Measurements from ENCODE around the gene IGBP1.

Gene IGBP1

DNA sequence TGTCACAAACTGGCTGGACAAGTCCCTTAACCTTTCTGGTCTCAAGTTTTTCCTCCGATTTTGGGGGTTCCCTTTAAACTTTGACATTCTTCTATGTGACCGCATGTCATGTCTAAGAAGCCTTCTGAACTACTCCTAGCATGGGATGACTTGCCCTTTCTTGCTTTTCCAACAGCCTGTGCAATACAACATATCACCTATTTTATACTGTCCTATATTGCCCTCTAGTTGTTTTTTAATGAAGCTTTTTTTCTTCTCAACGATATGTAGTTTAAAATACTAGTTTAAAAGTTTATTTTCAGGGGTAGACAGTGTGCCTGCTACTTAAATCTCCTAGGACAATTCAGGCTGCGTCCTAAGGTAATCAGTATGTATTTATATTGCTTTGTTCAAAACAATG lies 1.0 kb upstream of the IGBP1 start:
- Mint-ChIP-seq H3K27me3 (peaks cover 28% of the 10 kb centered on the region), H3K9me3 (no peaks in the 10 kb centered on the region), H3K4me1 (ENCODE audit: low read depth) (peaks cover 27% of the 10 kb centered on the region), H3K36me3 (ENCODE audit: low read depth) (peaks cover 25% of the 10 kb centered on the region), H3K4me3 (no peak overlapping the region), H3K27ac (no peak overlapping the region)
- DNase-seq = no peak

GRCh38 chrX:70132877-70133302 lies 357 bp upstream of the IGBP1 start:
- H3K4me1 Mint-ChIP-seq (ENCODE audit: low read depth) = peaks cover 29% of the 10 kb centered on the region
- H3K4me3 Mint-ChIP-seq = peak overlapping the region; percentile 97
- no peaks in the 10 kb centered on the region for H3K9me3 Mint-ChIP-seq
- peaks cover 28% of the 10 kb centered on the region for H3K27me3 Mint-ChIP-seq
- H3K27ac Mint-ChIP-seq = peak overlapping the region; percentile 97
- peaks cover 29% of the 10 kb centered on the region for H3K36me3 Mint-ChIP-seq (ENCODE audit: low read depth)
- no peak for DNase-seq

- peak overlapping the region; percentile 97 for H3K4me3 Mint-ChIP-seq
- no peaks in the 10 kb centered on the region for H3K9me3 Mint-ChIP-seq
- H3K36me3 Mint-ChIP-seq (ENCODE audit: low read depth) = peaks cover 29% of the 10 kb centered on the region
- H3K27me3 Mint-ChIP-seq = peaks cover 23% of the 10 kb centered on the region
- no peak for DNase-seq
- peak overlapping the region; percentile 97 for H3K27ac Mint-ChIP-seq
- H3K4me1 Mint-ChIP-seq (ENCODE audit: low read depth) = peaks cover 29% of the 10 kb centered on the region
These were observed 850 bp downstream of the IGBP1 start for GRCh38 chrX:70134116-70134477.

DNA sequence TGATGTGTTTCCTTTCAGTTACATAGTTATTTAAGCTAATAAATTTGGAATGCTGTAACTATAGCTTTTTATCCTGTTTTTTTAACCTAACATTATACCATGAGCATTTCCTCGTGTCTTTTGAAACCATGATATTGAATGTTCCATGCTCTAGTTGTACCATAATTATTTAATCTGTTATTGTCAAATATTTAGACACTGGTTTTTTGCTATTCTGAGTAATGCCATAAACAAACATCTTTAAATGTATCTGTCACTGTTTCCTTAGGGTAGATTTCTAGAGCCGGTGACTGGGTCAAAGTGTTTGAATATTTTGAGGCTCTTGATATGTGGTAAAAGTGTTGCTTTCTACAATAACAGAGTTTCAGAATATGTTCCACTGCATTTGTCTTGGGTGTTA lies 5.4 kb downstream of the IGBP1 start:
- peaks cover 53% of the 10 kb centered on the region for H3K36me3 Mint-ChIP-seq (ENCODE audit: low read depth)

DNA sequence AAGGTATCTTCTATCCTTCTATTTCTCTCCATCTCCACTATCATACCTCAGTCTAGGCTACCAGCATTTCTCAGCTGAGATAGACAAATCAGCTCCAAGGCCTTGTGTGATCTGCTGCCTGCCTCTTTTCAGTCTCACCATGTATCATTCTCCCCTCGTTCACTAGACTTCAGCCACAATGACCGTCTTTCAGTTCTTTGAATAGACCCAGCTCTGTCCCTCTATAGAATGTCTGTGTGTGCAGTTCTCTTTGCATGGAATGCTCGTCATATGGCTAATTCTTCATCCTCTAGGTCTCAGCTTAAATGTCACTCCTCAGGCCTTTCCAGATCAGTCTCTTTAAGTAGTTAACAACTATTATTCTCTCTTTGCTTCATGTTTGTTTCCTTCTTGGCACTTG lies 6.5 kb downstream of the IGBP1 start:
- Mint-ChIP-seq H3K9me3 (no peaks in the 10 kb centered on the region), H3K27ac (no peak overlapping the region), H3K4me3 (no peak overlapping the region)

More for the DNA sequence above, 5.4 kb downstream of the IGBP1 start:
- peaks cover 19% of the 10 kb centered on the region for H3K4me1 Mint-ChIP-seq (ENCODE audit: low read depth)
- H3K9me3 Mint-ChIP-seq = no peaks in the 10 kb centered on the region
- no peak overlapping the region for H3K27ac Mint-ChIP-seq
- no peak for DNase-seq
- peaks cover 19% of the 10 kb centered on the region for H3K27me3 Mint-ChIP-seq
- H3K4me3 Mint-ChIP-seq = no peak overlapping the region

GRCh38 chrX:70141373-70141772 lies 8.1 kb downstream of the IGBP1 start:
- peaks cover 38% of the 10 kb centered on the region for H3K36me3 Mint-ChIP-seq (ENCODE audit: low read depth)
- DNase-seq = no peak
- H3K4me3 Mint-ChIP-seq = no peak overlapping the region
- no peaks in the 10 kb centered on the region for H3K9me3 Mint-ChIP-seq
- H3K27me3 Mint-ChIP-seq = peaks cover 11% of the 10 kb centered on the region
- H3K27ac Mint-ChIP-seq = no peak overlapping the region
- peaks cover 7% of the 10 kb centered on the region for H3K4me1 Mint-ChIP-seq (ENCODE audit: low read depth)

More for the DNA sequence above, 6.5 kb downstream of the IGBP1 start:
- H3K36me3 Mint-ChIP-seq (ENCODE audit: low read depth) = peaks cover 46% of the 10 kb centered on the region
- H3K27me3 Mint-ChIP-seq = peaks cover 19% of the 10 kb centered on the region
- DNase-seq = no peak
- peaks cover 19% of the 10 kb centered on the region for H3K4me1 Mint-ChIP-seq (ENCODE audit: low read depth)

GRCh38 chrX:70166601-70167590 lies 33.6 kb downstream of the IGBP1 start:
- Mint-ChIP-seq H3K4me3 (no peak overlapping the region), H3K27me3 (peaks cover 42% of the 10 kb centered on the region), H3K9me3 (no peaks in the 10 kb centered on the region), H3K36me3 (ENCODE audit: low read depth) (peaks cover 33% of the 10 kb centered on the region), H3K4me1 (ENCODE audit: low read depth) (peaks cover 16% of the 10 kb centered on the region), H3K27ac (peak overlapping the region; percentile 86)
- DNase-seq = no peak

DNA sequence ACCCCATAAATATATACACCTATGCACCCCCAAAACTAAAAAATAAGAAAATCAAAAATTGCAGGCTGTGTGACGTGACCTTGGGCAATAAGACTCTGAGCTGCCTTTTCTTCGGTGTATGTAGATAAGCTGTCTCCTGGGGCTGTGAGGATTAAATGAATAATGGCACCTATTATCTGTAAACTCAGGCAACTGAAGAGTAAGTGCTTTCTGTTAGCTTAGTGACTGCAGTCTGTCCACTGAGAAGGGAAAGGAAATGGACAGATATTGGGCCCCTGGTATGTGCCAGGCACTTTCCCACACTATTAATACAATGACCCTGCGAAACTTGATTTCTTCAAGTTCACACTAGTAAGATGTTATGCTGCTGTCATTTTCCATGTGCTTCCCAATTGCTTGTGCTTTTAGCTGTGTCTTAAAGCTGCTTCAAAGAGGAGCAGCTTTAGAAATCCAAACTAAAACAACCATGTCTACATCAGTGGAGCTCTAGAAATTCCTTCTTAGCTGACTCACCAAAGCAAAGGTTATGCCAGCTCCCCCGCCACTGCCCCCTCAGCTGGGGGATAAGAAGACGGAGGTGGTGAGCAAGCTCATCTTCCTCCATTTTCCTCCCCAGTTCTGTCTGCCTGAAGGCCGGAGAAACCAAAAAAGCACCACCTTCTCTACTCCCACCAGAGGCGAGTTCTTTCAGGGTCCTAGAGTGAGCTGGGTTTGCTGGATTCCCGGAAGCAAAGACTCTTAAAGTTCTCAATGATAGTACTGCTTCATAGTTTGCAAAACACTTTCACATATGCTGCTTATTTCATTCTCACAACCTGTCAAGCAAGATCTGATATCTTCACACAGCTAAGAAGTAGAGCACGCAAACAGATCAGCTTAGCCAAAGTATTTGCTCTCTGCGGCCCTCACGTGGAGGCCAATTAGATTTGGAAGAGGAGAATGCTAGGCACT lies 35.3 kb downstream of the IGBP1 start:
- H3K9me3 Mint-ChIP-seq = no peaks in the 10 kb centered on the region
- peaks cover 16% of the 10 kb centered on the region for H3K4me1 Mint-ChIP-seq (ENCODE audit: low read depth)
- DNase-seq = no peak
- H3K4me3 Mint-ChIP-seq = no peak overlapping the region
- H3K27ac Mint-ChIP-seq = no peak overlapping the region
- H3K27me3 Mint-ChIP-seq = peaks cover 51% of the 10 kb centered on the region
- H3K36me3 Mint-ChIP-seq (ENCODE audit: low read depth) = peaks cover 30% of the 10 kb centered on the region

- H3K4me3 Mint-ChIP-seq = no peak overlapping the region
- H3K4me1 Mint-ChIP-seq (ENCODE audit: low read depth) = peaks cover 21% of the 10 kb centered on the region
- peaks cover 26% of the 10 kb centered on the region for H3K36me3 Mint-ChIP-seq (ENCODE audit: low read depth)
- H3K27ac Mint-ChIP-seq = no peak overlapping the region
- H3K9me3 Mint-ChIP-seq = no peaks in the 10 kb centered on the region
- DNase-seq = no peak
- peaks cover 53% of the 10 kb centered on the region for H3K27me3 Mint-ChIP-seq
These were observed 36.0 kb downstream of the IGBP1 start for GRCh38 chrX:70169281-70169680.

DNA sequence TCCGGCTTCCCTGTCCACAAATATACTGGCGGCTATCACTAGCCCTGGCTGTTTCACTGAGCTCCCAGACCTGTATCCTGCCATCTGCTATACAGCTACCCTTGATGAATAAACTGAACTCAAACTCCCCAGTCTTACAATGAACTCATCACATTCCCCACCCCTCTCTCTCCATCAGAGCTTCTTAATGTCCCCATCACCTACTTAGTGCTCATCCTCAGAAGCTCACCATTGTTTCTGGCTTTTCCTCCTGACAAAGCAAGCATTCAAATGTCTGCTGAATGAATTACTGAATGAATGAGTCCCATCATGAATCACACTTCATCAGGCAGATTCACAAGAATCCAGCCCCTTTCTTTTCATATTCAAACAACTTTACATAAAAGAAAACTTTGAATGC lies 38.4 kb downstream of the IGBP1 start:
- Mint-ChIP-seq H3K27ac (no peak overlapping the region), H3K4me3 (no peak overlapping the region), H3K4me1 (ENCODE audit: low read depth) (peaks cover 24% of the 10 kb centered on the region), H3K36me3 (ENCODE audit: low read depth) (peaks cover 7% of the 10 kb centered on the region), H3K27me3 (peaks cover 62% of the 10 kb centered on the region), H3K9me3 (no peaks in the 10 kb centered on the region)
- DNase-seq = no peak

GRCh38 chrX:70172221-70172620 lies 39.0 kb downstream of the IGBP1 start:
- DNase-seq = no peak
- no peaks in the 10 kb centered on the region for H3K9me3 Mint-ChIP-seq
- no peak overlapping the region for H3K27ac Mint-ChIP-seq
- no peak overlapping the region for H3K4me3 Mint-ChIP-seq
- peaks cover 4% of the 10 kb centered on the region for H3K36me3 Mint-ChIP-seq (ENCODE audit: low read depth)
- peaks cover 64% of the 10 kb centered on the region for H3K27me3 Mint-ChIP-seq
- peaks cover 24% of the 10 kb centered on the region for H3K4me1 Mint-ChIP-seq (ENCODE audit: low read depth)

- H3K4me1 Mint-ChIP-seq (ENCODE audit: low read depth) = peaks cover 18% of the 10 kb centered on the region
- peaks cover 64% of the 10 kb centered on the region for H3K27me3 Mint-ChIP-seq
- no peak for DNase-seq
These were observed 39.7 kb downstream of the IGBP1 start for GRCh38 chrX:70172964-70173363.

DNA sequence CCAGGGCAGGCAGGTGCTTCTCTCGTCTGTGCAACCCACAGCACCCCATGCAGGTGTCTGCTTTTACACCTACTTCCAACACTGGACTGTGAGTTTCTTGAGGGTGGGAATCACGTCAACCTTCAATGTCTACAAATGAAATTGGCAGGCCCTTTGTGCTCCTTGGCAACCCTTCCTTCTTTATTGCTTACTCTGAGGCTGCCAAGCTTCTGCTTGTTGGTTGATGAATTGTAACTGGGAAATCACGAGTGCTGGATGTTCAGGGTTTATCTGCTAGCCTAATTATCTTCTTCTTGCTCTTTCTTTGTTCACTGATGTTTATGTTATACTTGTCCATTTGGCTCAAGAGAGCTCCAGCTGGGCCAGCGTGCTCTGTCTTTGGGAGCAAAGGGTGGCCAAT lies 41.5 kb downstream of the IGBP1 start:
- Mint-ChIP-seq H3K9me3 (no peaks in the 10 kb centered on the region), H3K27ac (no peak overlapping the region), H3K27me3 (peaks cover 58% of the 10 kb centered on the region), H3K36me3 (ENCODE audit: low read depth) (no peaks in the 10 kb centered on the region), H3K4me3 (no peak overlapping the region), H3K4me1 (ENCODE audit: low read depth) (peaks cover 17% of the 10 kb centered on the region)
- DNase-seq = no peak

More at GRCh38 chrX:70172964-70173363, 39.7 kb downstream of the IGBP1 start:
- Mint-ChIP-seq H3K36me3 (ENCODE audit: low read depth) (no peaks in the 10 kb centered on the region), H3K27ac (no peak overlapping the region), H3K9me3 (no peaks in the 10 kb centered on the region), H3K4me3 (no peak overlapping the region)

GRCh38 chrX:70175338-70175737 lies 42.1 kb downstream of the IGBP1 start:
- Mint-ChIP-seq H3K9me3 (no peaks in the 10 kb centered on the region), H3K27ac (no peak overlapping the region), H3K27me3 (peaks cover 54% of the 10 kb centered on the region), H3K4me3 (no peak overlapping the region), H3K4me1 (ENCODE audit: low read depth) (peaks cover 17% of the 10 kb centered on the region), H3K36me3 (ENCODE audit: low read depth) (no peaks in the 10 kb centered on the region)
- DNase-seq = no peak

Data from activated T-cell treated with anti-CD3 and anti-CD28 coated beads, Interleukin-2, amount 50 U/mL, for 24 hours (primary cell).